ENCODE results near the gene ARHGAP20.

- TF ChIP-seq, protein P1, sequence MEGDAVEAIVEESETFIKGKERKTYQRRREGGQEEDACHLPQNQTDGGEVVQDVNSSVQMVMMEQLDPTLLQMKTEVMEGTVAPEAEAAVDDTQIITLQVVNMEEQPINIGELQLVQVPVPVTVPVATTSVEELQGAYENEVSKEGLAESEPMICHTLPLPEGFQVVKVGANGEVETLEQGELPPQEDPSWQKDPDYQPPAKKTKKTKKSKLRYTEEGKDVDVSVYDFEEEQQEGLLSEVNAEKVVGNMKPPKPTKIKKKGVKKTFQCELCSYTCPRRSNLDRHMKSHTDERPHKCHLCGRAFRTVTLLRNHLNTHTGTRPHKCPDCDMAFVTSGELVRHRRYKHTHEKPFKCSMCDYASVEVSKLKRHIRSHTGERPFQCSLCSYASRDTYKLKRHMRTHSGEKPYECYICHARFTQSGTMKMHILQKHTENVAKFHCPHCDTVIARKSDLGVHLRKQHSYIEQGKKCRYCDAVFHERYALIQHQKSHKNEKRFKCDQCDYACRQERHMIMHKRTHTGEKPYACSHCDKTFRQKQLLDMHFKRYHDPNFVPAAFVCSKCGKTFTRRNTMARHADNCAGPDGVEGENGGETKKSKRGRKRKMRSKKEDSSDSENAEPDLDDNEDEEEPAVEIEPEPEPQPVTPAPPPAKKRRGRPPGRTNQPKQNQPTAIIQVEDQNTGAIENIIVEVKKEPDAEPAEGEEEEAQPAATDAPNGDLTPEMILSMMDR (IDR thresholded peaks at IDR 0.05; ENCODE audit: low read depth, low read length), result no peak
- TF ChIP-seq EZH2phosphoT487 (IDR thresholded peaks at IDR 0.05; ENCODE audit: low read depth), result no peak
Observed at GRCh38 chr11:110759972-110760381, 47.7 kb upstream of the ARHGAP20 start.
